Upper lobe of left lung (tissue), 4 donors: ENCODE measurements around the gene CLDN6.

Experiments used
- POLR2A ChIP-seq, 4 donors: fragments of 450-650 bp; IDR thresholded peaks; one replicate each; pipeline ENCODE4 v1.5.1; 2016 to 2017; ENCODE audit warnings: antibody characterized with exemption in 4 of 4, mild to moderate bottlenecking in 2 of 4
- TF ChIP-seq, protein P1 (sequence below), 6 experiments: fragments of 450-650 bp in 4 of 6; fragments of 200-600 bp in 2 of 6; sonication (generic) in 2 of 6; IDR thresholded peaks; one replicate each; pipeline ENCODE4 v1.5.1; 2016 to 2019; ENCODE audit warnings: antibody characterized with exemption in 6 of 6

- TF ChIP-seq POLR2A (IDR thresholded peaks at IDR 0.05) = no peak
- TF ChIP-seq, protein P1, sequence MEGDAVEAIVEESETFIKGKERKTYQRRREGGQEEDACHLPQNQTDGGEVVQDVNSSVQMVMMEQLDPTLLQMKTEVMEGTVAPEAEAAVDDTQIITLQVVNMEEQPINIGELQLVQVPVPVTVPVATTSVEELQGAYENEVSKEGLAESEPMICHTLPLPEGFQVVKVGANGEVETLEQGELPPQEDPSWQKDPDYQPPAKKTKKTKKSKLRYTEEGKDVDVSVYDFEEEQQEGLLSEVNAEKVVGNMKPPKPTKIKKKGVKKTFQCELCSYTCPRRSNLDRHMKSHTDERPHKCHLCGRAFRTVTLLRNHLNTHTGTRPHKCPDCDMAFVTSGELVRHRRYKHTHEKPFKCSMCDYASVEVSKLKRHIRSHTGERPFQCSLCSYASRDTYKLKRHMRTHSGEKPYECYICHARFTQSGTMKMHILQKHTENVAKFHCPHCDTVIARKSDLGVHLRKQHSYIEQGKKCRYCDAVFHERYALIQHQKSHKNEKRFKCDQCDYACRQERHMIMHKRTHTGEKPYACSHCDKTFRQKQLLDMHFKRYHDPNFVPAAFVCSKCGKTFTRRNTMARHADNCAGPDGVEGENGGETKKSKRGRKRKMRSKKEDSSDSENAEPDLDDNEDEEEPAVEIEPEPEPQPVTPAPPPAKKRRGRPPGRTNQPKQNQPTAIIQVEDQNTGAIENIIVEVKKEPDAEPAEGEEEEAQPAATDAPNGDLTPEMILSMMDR (IDR thresholded peaks at IDR 0.05) = no peak
These were observed 31.3 kb downstream of the CLDN6 start for GRCh38 chr16:2986623-2987188.
